Motor neuron (in vitro differentiated cells): Measurements from ENCODE around the gene MYO5C. TPM values are rescaled to one million over a fixed set of nuclear protein-coding genes. Genes with fewer than 3 reads are reported as not detected.

Experiments used
- ATAC-seq, 8 experiments: fragments of 200-7000 bp; cut with Tn5 transposase; replicated peaks in 6 of 8; 2 replicates each; pipeline ENCODE4 v1.8.0; 2021; ENCODE audit warnings: mild to moderate bottlenecking in 8 of 8, moderate library complexity in 8 of 8
- H3K27ac ChIP-seq, 2 donors: fragments of 250-450 bp; sonication (Bioruptor Pico); 2 replicates each; pipeline ENCODE4 v1.9.0; 2021; ENCODE audit warnings: antibody characterized with exemption in 2 of 2, mild to moderate bottlenecking in 2 of 2, moderate library complexity in 1 of 2
- H3K4me1 ChIP-seq, 2 donors: fragments of 250-450 bp; sonication (Bioruptor Pico); replicated peaks in 1 of 2; 2 replicates each; pipeline ENCODE4 v1.6.1; 2021; ENCODE audit warnings: antibody characterized with exemption in 2 of 2, mild to moderate bottlenecking in 2 of 2, moderate library complexity in 1 of 2
- H3K4me3 ChIP-seq, 5 donors: fragments of 250-450 bp; sonication (Bioruptor Pico); 2 replicates each; pipeline ENCODE4 v1.9.0; 2021; ENCODE audit warnings: antibody characterized with exemption in 5 of 5, mild to moderate bottlenecking in 5 of 5, moderate library complexity in 4 of 5
- WGBS, 10 experiments: fragments of 450-650 bp; shearing (Covaris generic); methylation state at CpG; one replicate each; pipeline ENCODE4 v1.0.0; 2022; 5-methylcytosine and 5-hydroxymethylcytosine counted together
- in situ Hi-C, 9 experiments: fragments of 400-800 bp; cut with MboI; loops; one replicate each; pipeline ENCODE4 v1.15.0; 2021; ENCODE audit warnings: low sequenced_read_pairs in 9 of 9, low pct_unique_long_range_greater_than_20kb in 2 of 9; ENCODE audit not compliant: unreplicated experiment in 9 of 9
- total RNA-seq, 8 experiments: library from RNA; unstranded; fragments of 300-600 nt; gene quantifications; 2 replicates each; pipeline versions ENCODE4 v1.2.3 to v1.2.4, GENCODE V29; 2022

The MYO5C gene
- total RNA-seq, 8 experiments from 2014 or later = 0.27 to 5.3 (median 0.85) TPM

- Histone ChIP-seq H3K27ac (no peak overlapping the region), H3K4me3 (no peak overlapping the region), H3K4me1 (no peaks in the 10 kb centered on the region)
- peak; percentile 85 to 98 (median 96) for ATAC-seq
- WGBS, 10 experiments = 20 to 100% (median 60%) methylated on average over 1 to 4 of the region's 5 CpGs; no CpG with 5 or more reads in 3 of the 10 experiments
- in situ Hi-C loops = loop anchor here in 1 of 9 experiments (25.0 kb wide), 1 partner anchor 510 kb away; no protein-coding TSS in a partner anchor
Observed at GRCh38 chr15:52227456-52227855, 68.1 kb downstream of the MYO5C start.

GRCh38 chr15:52225230-52225629 is 70.4 kb downstream of the MYO5C start:
- WGBS, 10 experiments = 31 to 92% (median 83%) methylated on average over 1 to 8 of the region's 8 CpGs
- Histone ChIP-seq H3K4me3 (no peak overlapping the region), H3K27ac (no peak overlapping the region), H3K4me1 (no peaks in the 10 kb centered on the region)
- no peak for ATAC-seq
- in situ Hi-C loops = loop anchor here in 1 of 9 experiments (25.0 kb wide), 1 partner anchor 512 kb away; no protein-coding TSS in a partner anchor

- 30 to 100% (median 90%) methylated on average over 1 to 4 of the region's 4 CpGs; no CpG with 5 or more reads in 2 of the 10 experiments for WGBS, 10 experiments
- in situ Hi-C loops = no loop called here
Observed at GRCh38 chr15:52224211-52224610, 71.4 kb downstream of the MYO5C start.

GRCh38 chr15:52221730-52222129 is 73.9 kb downstream of the MYO5C start:
- Histone ChIP-seq H3K27ac (no peak overlapping the region), H3K4me3 (no peak overlapping the region), H3K4me1 (no peaks in the 10 kb centered on the region)
- ATAC-seq = no peak
- WGBS, 10 experiments = 43 to 100% (median 88%) methylated on average over 1 to 4 of the region's 5 CpGs; no CpG with 5 or more reads in 2 of the 10 experiments
- in situ Hi-C loops = no loop called here

More at GRCh38 chr15:52224211-52224610, 71.4 kb downstream of the MYO5C start:
- no peak for ATAC-seq
- no peak overlapping the region for H3K4me3 ChIP-seq
- no peak overlapping the region for H3K27ac ChIP-seq
- no peaks in the 10 kb centered on the region for H3K4me1 ChIP-seq

GRCh38 chr15:52220937-52221660 is 74.5 kb downstream of the MYO5C start:
- in situ Hi-C loops = no loop called here
- ATAC-seq = no peak
- 47 to 100% (median 85%) methylated on average over 1 to 7 of the region's 7 CpGs for WGBS, 10 experiments
- Histone ChIP-seq H3K27ac (no peak overlapping the region), H3K4me1 (no peaks in the 10 kb centered on the region), H3K4me3 (no peak overlapping the region)

GRCh38 chr15:52220251-52220650 is 75.4 kb downstream of the MYO5C start:
- in situ Hi-C loops = no loop called here
- ATAC-seq = no peak
- Histone ChIP-seq H3K4me3 (no peak overlapping the region), H3K4me1 (no peaks in the 10 kb centered on the region), H3K27ac (no peak overlapping the region)
- WGBS, 10 experiments = 80 to 100% (median 89%) methylated on average over 1 to 5 of the region's 6 CpGs; no CpG with 5 or more reads in 2 of the 10 experiments

- no peak overlapping the region for H3K27ac ChIP-seq
- no peak overlapping the region for H3K4me3 ChIP-seq
- ATAC-seq = no peak
- H3K4me1 ChIP-seq = no peaks in the 10 kb centered on the region
- in situ Hi-C loops = no loop called here
- 0 to 97% (median 83%) methylated on average over 1 to 4 of the region's 4 CpGs; no CpG with 5 or more reads in 3 of the 10 experiments for WGBS, 10 experiments
Observed at GRCh38 chr15:52218816-52219215, 76.8 kb downstream of the MYO5C start.

GRCh38 chr15:52218371-52218770 is 77.2 kb downstream of the MYO5C start:
- H3K4me1 ChIP-seq = no peaks in the 10 kb centered on the region
- no peak for ATAC-seq
- in situ Hi-C loops = no loop called here
- 60 to 100% (median 94%) methylated on average over 1 to 3 of the region's 3 CpGs; no CpG with 5 or more reads in 2 of the 10 experiments for WGBS, 10 experiments
- no peak overlapping the region for H3K27ac ChIP-seq
- no peak overlapping the region for H3K4me3 ChIP-seq

GRCh38 chr15:52217186-52217585 is 78.4 kb downstream of the MYO5C start:
- 53 to 100% (median 87%) methylated on average over 1 to 4 of the region's 10 CpGs; no CpG with 5 or more reads in 5 of the 10 experiments for WGBS, 10 experiments
- ATAC-seq = peak in 2 of 8 experiments; percentile 30 to 44
- Histone ChIP-seq H3K4me1 (no peaks in the 10 kb centered on the region), H3K4me3 (no peak overlapping the region), H3K27ac (no peak overlapping the region)
- in situ Hi-C loops = no loop called here

GRCh38 chr15:52214553-52214952 is 81.1 kb downstream of the MYO5C start:
- Histone ChIP-seq H3K27ac (no peak overlapping the region), H3K4me3 (no peak overlapping the region), H3K4me1 (no peaks in the 10 kb centered on the region)
- in situ Hi-C loops = no loop called here
- 38 to 100% (median 93%) methylated on average over 1 of the region's 1 CpG; no CpG with 5 or more reads in 1 of the 10 experiments for WGBS, 10 experiments
- no peak for ATAC-seq

- no peak for ATAC-seq
- in situ Hi-C loops = no loop called here
- WGBS, 10 experiments = 40 to 100% (median 60%) methylated on average over 1 to 3 of the region's 3 CpGs; no CpG with 5 or more reads in 2 of the 10 experiments
Observed at GRCh38 chr15:52213206-52213605, 82.4 kb downstream of the MYO5C start.

GRCh38 chr15:52208306-52208946 is 87.2 kb downstream of the MYO5C start:
- H3K27ac ChIP-seq = no peak overlapping the region
- WGBS, 10 experiments = 0 to 47% (median 24%) methylated on average over 1 to 2 of the region's 2 CpGs; no CpG with 5 or more reads in 4 of the 10 experiments
- ATAC-seq = peak in 6 of 8 experiments; percentile 30 to 96 (median 81)
- no peaks in the 10 kb centered on the region for H3K4me1 ChIP-seq
- no peak overlapping the region for H3K4me3 ChIP-seq
- in situ Hi-C loops = no loop called here

More at GRCh38 chr15:52213206-52213605, 82.4 kb downstream of the MYO5C start:
- no peak overlapping the region for H3K4me3 ChIP-seq
- H3K27ac ChIP-seq = no peak overlapping the region
- H3K4me1 ChIP-seq = no peaks in the 10 kb centered on the region

GRCh38 chr15:52207191-52207590 is 88.4 kb downstream of the MYO5C start:
- in situ Hi-C loops = no loop called here
- no peak overlapping the region for H3K4me3 ChIP-seq
- H3K4me1 ChIP-seq = no peaks in the 10 kb centered on the region
- ATAC-seq = no peak
- no peak overlapping the region for H3K27ac ChIP-seq
- WGBS, 10 experiments = 0 to 89% (median 79%) methylated on average over 1 of the region's 1 CpG; no CpG with 5 or more reads in 1 of the 10 experiments
